H1 (cell line): ENCODE measurements around the gene LRP1-AS. TPM values are rescaled to one million over a fixed set of nuclear protein-coding genes. Genes with fewer than 3 reads are reported as not detected.

Source experiments
- CTCF ChIA-PET: fragments of 300-600 bp; sonication (Branson Sonifier 250); formaldehyde crosslinking; loops from one replicate; lab custom pipeline; 2021; ENCODE audit not compliant: partially characterized antibody; lab: Charles Lee
- POLR2A ChIA-PET: fragments of 300-600 bp; sonication (Branson Sonifier 250); formaldehyde crosslinking; loops from one replicate; lab custom pipeline; 2021; ENCODE audit warnings: inconsistent platforms; ENCODE audit not compliant: partially characterized antibody; lab: Charles Lee
- DNase-seq, 2 experiments: peaks; one replicate each; pipeline versions ENCODE4 v3.0.0 to v3.0.0-alpha.2; 2010 to 2022; ENCODE audit warnings: low spot score in 2 of 2, low read depth in 1 of 2, mixed read lengths in 1 of 2
- FAIRE-seq: peaks from 2 replicates; lab custom pipeline; 2011; peaks lifted over from hg19 to GRCh38; lab: Jason Lieb, UNC
- H2AFZ ChIP-seq: 2 replicates; pipeline ENCODE4 v1.8.1; 2012; ENCODE audit warnings: low read length, inconsistent platforms
- H2AK5ac ChIP-seq: 2 replicates; pipeline ENCODE4 v1.6.1; 2013; ENCODE audit warnings: low read depth, low read length
- H2BK120ac ChIP-seq: replicated peaks from 2 replicates; pipeline ENCODE3; 2013; ENCODE audit warnings: low read depth, low read length, inconsistent platforms
- H2BK12ac ChIP-seq: 2 replicates; pipeline ENCODE4 v1.6.1; 2013; ENCODE audit warnings: low read depth, low read length
- H2BK15ac ChIP-seq: 2 replicates; pipeline ENCODE4 v1.6.1; 2013; ENCODE audit warnings: low read length
- H2BK20ac ChIP-seq: 2 replicates; pipeline ENCODE4 v1.6.1; 2013; ENCODE audit warnings: low read length
- H2BK5ac ChIP-seq: 2 replicates; pipeline ENCODE4 v1.6.1; 2013; ENCODE audit warnings: low read depth, low read length
- H3K14ac ChIP-seq: 2 replicates; pipeline ENCODE4 v1.6.1; 2013; ENCODE audit warnings: inconsistent platforms; ENCODE audit not compliant: insufficient read length
- H3K18ac ChIP-seq: 2 replicates; pipeline ENCODE4 v1.6.1; 2013; ENCODE audit warnings: low read length; ENCODE audit errors: extremely low read depth
- H3K23ac ChIP-seq: 2 replicates; pipeline ENCODE4 v1.6.1; 2013; ENCODE audit warnings: inconsistent platforms; ENCODE audit not compliant: insufficient read length
- H3K23me2 ChIP-seq: 2 replicates; pipeline ENCODE4 v1.6.1; 2013; ENCODE audit warnings: low read depth, low read length
- H3K27ac ChIP-seq: 2 replicates; pipeline ENCODE4 v1.6.1; 2011; ENCODE audit warnings: low read depth, low read length, inconsistent platforms
- H3K27me3 ChIP-seq, 4 experiments: replicated peaks in 1 of 4; 1 replicate in 1 of 4; 2 replicates in 3 of 4; pipeline versions ENCODE4 v1.6.1 to v1.8.1; 2011 to 2013; ENCODE audit warnings: low read length in 3 of 4, mild to moderate bottlenecking in 3 of 4, inconsistent platforms in 2 of 4, mixed read lengths in 2 of 4, moderate library complexity in 1 of 4; ENCODE audit not compliant: control insufficient read depth in 3 of 4, insufficient read depth in 3 of 4; ENCODE audit errors: extremely low read depth in 1 of 4
- H3K36me3 ChIP-seq, 4 experiments: 2 replicates each; pipeline versions ENCODE4 v1.6.1 to v1.8.1; 2011 to 2013; ENCODE audit warnings: mild to moderate bottlenecking in 4 of 4, low read length in 3 of 4, moderate library complexity in 2 of 4, control low read depth in 1 of 4, inconsistent platforms in 1 of 4; ENCODE audit not compliant: insufficient read depth in 4 of 4, control insufficient read depth in 2 of 4
- H3K4ac ChIP-seq: replicated peaks from 2 replicates; pipeline ENCODE3; 2013; ENCODE audit warnings: low read length, low read depth, mixed read lengths, inconsistent platforms; ENCODE audit not compliant: insufficient read length
- H3K4me1 ChIP-seq, 4 experiments: replicated peaks in 1 of 4; 1 replicate in 1 of 4; 2 replicates in 3 of 4; pipeline versions ENCODE4 v1.6.1 to v1.8.1; 2011 to 2013; ENCODE audit warnings: low read length in 3 of 4, inconsistent platforms in 2 of 4, mixed read lengths in 1 of 4; ENCODE audit not compliant: insufficient read depth in 4 of 4, control insufficient read depth in 3 of 4
- H3K4me2 ChIP-seq, 2 experiments: 2 replicates each; pipeline versions ENCODE4 v1.6.1 to v1.8.1; 2011 to 2013; ENCODE audit warnings: low read depth in 2 of 2, low read length in 2 of 2, control low read depth in 1 of 2, inconsistent platforms in 1 of 2, mild to moderate bottlenecking in 1 of 2; ENCODE audit not compliant: insufficient read depth in 1 of 2
- H3K4me3 ChIP-seq, 4 experiments: fragments of 200-600, 300-600 bp in 1 of 4; sonication (generic), shearing (Covaris generic), sonication (Bioruptor Twin) in 1 of 4; 2 replicates each; pipeline versions ENCODE4 v1.5.1 to v1.8.1; 2011 to 2016; ENCODE audit warnings: low read length in 4 of 4, low read depth in 3 of 4, control low read depth in 2 of 4, inconsistent platforms in 2 of 4, mild to moderate bottlenecking in 2 of 4, mixed read lengths in 1 of 4, moderate library complexity in 1 of 4; ENCODE audit not compliant: insufficient read depth in 2 of 4; ENCODE audit errors: extremely low read depth in 1 of 4
- H3K56ac ChIP-seq: replicated peaks from 2 replicates; pipeline ENCODE3; 2013; ENCODE audit warnings: low read depth, mild to moderate bottlenecking, mixed read lengths, low read length, inconsistent platforms; ENCODE audit not compliant: insufficient read length
- H3K79me1 ChIP-seq: 2 replicates; pipeline ENCODE4 v1.6.1; 2013; ENCODE audit warnings: low read depth, low read length, control low read depth
- H3K79me2 ChIP-seq, 2 experiments: 2 replicates each; pipeline versions ENCODE4 v1.6.1 to v1.8.1; 2012 to 2013; ENCODE audit warnings: low read length in 2 of 2, mild to moderate bottlenecking in 2 of 2, inconsistent platforms in 1 of 2; ENCODE audit not compliant: insufficient read depth in 2 of 2, control insufficient read depth in 1 of 2
- H3K9ac ChIP-seq, 4 experiments: replicated peaks in 1 of 4; 1 replicate in 1 of 4; 2 replicates in 3 of 4; pipeline versions ENCODE4 v1.6.1 to v1.8.1; 2011 to 2013; ENCODE audit warnings: low read depth in 3 of 4, low read length in 3 of 4, control low read depth in 2 of 4, mild to moderate bottlenecking in 2 of 4, moderate library complexity in 2 of 4, inconsistent platforms in 1 of 4; ENCODE audit errors: extremely low read depth in 1 of 4
- H3K9me3 ChIP-seq, 2 experiments: 2 replicates each; pipeline versions ENCODE4 v1.6.1 to v1.8.1; 2012 to 2013; ENCODE audit warnings: mild to moderate bottlenecking in 2 of 2, moderate library complexity in 2 of 2, control low read depth in 1 of 2, inconsistent platforms in 1 of 2, low read depth in 1 of 2, low read length in 1 of 2, mixed read lengths in 1 of 2; ENCODE audit not compliant: insufficient read depth in 2 of 2
- H4K20me1 ChIP-seq, 2 experiments: replicated peaks in 1 of 2; 2 replicates each; pipeline versions ENCODE3 to v1.8.1; 2011 to 2013; ENCODE audit warnings: inconsistent platforms in 2 of 2, low read length in 2 of 2, mild to moderate bottlenecking in 1 of 2; ENCODE audit not compliant: insufficient read depth in 2 of 2, control insufficient read depth in 1 of 2
- H4K5ac ChIP-seq: 2 replicates; pipeline ENCODE4 v1.6.1; 2013; ENCODE audit warnings: low read length, low read depth, mixed read lengths, inconsistent platforms; ENCODE audit not compliant: insufficient read length
- H4K8ac ChIP-seq: 2 replicates; pipeline ENCODE4 v1.8.0; 2013; ENCODE audit warnings: mild to moderate bottlenecking, moderate library complexity, low read length, inconsistent platforms; ENCODE audit not compliant: insufficient read depth; ENCODE audit errors: extremely low read depth
- H4K91ac ChIP-seq: replicated peaks from 2 replicates; pipeline ENCODE3; 2013; ENCODE audit warnings: low read length, mixed read lengths, inconsistent platforms; ENCODE audit not compliant: insufficient read length
- E2F6 ChIP-seq: IDR thresholded peaks from 2 replicates; pipeline ENCODE4 v1.6.1; 2012; ENCODE audit warnings: inconsistent platforms
- JUN ChIP-seq: IDR thresholded peaks from 2 replicates; pipeline ENCODE4 v1.6.1; 2011; ENCODE audit warnings: low read depth, mild to moderate bottlenecking, improper control_type of control experiment, low read length
- MAFK ChIP-seq: IDR thresholded peaks from 2 replicates; pipeline ENCODE4 v1.6.1; 2012; ENCODE audit warnings: low read depth, mild to moderate bottlenecking, improper control_type of control experiment, low read length
- RFX5 ChIP-seq: IDR thresholded peaks from 2 replicates; pipeline ENCODE4 v1.6.1; 2011; ENCODE audit warnings: low read depth, low read length, improper control_type of control experiment, borderline replicate concordance
- WGBS, 2 experiments: shearing (Covaris generic) in 1 of 2; methylation state at CpG; one replicate each; pipeline versions ENCODE4 v1.1.6 to v1.1.7; 2013 to 2015; ENCODE audit warnings: low lambda C conversion rate in 2 of 2, mixed read lengths in 2 of 2, inconsistent platforms in 1 of 2, low coverage in 1 of 2, missing lambda C conversion rate in 1 of 2; ENCODE audit not compliant: insufficient replicate concordance in 2 of 2, insufficient coverage in 1 of 2, insufficient read length in 1 of 2; ENCODE audit errors: extremely low coverage in 1 of 2, missing lambda C conversion rate in 1 of 2; 5-methylcytosine and 5-hydroxymethylcytosine counted together
- polyA plus RNA-seq, 7 experiments: library from polyadenylated mRNA; depleted of rRNA in 3 of 7; stranded (reverse) in 5 of 7; unstranded in 2 of 7; fragments of >200 nt in 5 of 7; fragments of 200-250 nt in 2 of 7; gene quantifications; 1 replicate in 5 of 7; 2 replicates in 1 of 7; 4 replicates in 1 of 7; pipeline versions ENCODE4 v1.2.1 to v1.2.3, GENCODE V29; 2011 to 2013; ENCODE audit warnings: missing spikeins in 2 of 7, mixed read lengths in 2 of 7
- total RNA-seq: library from RNA; stranded (reverse); fragmentation: NEBNext Ultra II Directional; extraction: Animal tissue kit (Norgen Biotek cat#: 25700); gene quantifications from 2 replicates; pipeline ENCODE4 v1.2.1, GENCODE V29; 2021

The LRP1-AS gene
- total and polyA plus RNA-seq, 2 of the 8 experiments (the other 6 are each of a cell fraction or from before 2014, with no cell fraction given), result not detected

GRCh38 chr12:57098546-57098945, 48.9 kb downstream of the LRP1-AS start:
- no peak overlapping the region for H3K4ac ChIP-seq
- H3K36me3 ChIP-seq, result peaks cover 0 to 15% (median 7%) of the 10 kb centered on the region in 4 experiments; a peak in 6 of 8 replicates
- H3K14ac ChIP-seq, result no peak overlapping the region
- CTCF ChIA-PET, result interaction anchor here (0.9 to 15.7 kb wide), 12 partner anchors 6 to 77 kb away, joined by 3 to 325 read pairs (median 6); partner anchors contain the start of genes NAB2 and STAT6
- no peak for DNase-seq
- no peaks in the 10 kb centered on the region; a peak in 1 of 4 replicates for H3K79me2 ChIP-seq
- no peak overlapping the region for H3K18ac ChIP-seq
- H4K5ac ChIP-seq, result no peak overlapping the region
- no peak overlapping the region for H3K23ac ChIP-seq
- no peaks in the 10 kb centered on the region for H3K9me3 ChIP-seq
- H3K23me2 ChIP-seq, result no peaks in the 10 kb centered on the region
- no peak overlapping the region for H2BK5ac ChIP-seq
- H3K4me1 ChIP-seq, result peaks cover 0 to 13% (median 11%) of the 10 kb centered on the region in 4 experiments; a peak in 6 of 7 replicates
- H3K9ac ChIP-seq, result no peak overlapping the region
- H4K8ac ChIP-seq, result no peak overlapping the region
- H3K79me1 ChIP-seq, result no peaks in the 10 kb centered on the region; the same call in 1 of the 2 replicates
- POLR2A ChIA-PET, result interaction anchor here (0.6 to 16.5 kb wide), 7 partner anchors 9 to 48 kb away, joined by 3 to 352 read pairs (median 4); partner anchors contain the start of genes NAB2, NEMP1 and STAT6
- no peak overlapping the region for H2BK20ac ChIP-seq
- no peak overlapping the region for H2BK120ac ChIP-seq
- no peak overlapping the region for H2BK15ac ChIP-seq
- H3K56ac ChIP-seq, result no peak overlapping the region
- peaks cover 0 to 2% of the 10 kb centered on the region in 2 experiments for H4K20me1 ChIP-seq
- no peak overlapping the region for H2AFZ ChIP-seq
- no peak overlapping the region for H3K4me2 ChIP-seq
- H2AK5ac ChIP-seq, result no peak overlapping the region
- H3K27ac ChIP-seq, result no peak overlapping the region
- WGBS, 2 experiments, result 83% methylated on average over 1 of the region's 1 CpG; no CpG with 5 or more reads in 1 of the 2 experiments
- H3K27me3 ChIP-seq, result no peaks in the 10 kb centered on the region
- no peak overlapping the region for H2BK12ac ChIP-seq
- no peak overlapping the region for H4K91ac ChIP-seq
- FAIRE-seq, result no peak
- no peak overlapping the region for H3K4me3 ChIP-seq
- no peak for TF ChIP-seq E2F6
- no peak for TF ChIP-seq MAFK
- no peak for TF ChIP-seq JUN
- no peak for TF ChIP-seq RFX5
